H1 (cell line): ENCODE data around the gene ZBTB40. TPM values are rescaled to one million over a fixed set of nuclear protein-coding genes. Genes with fewer than 3 reads are reported as not detected.

Experiments used
- CTCF ChIA-PET: fragments of 300-600 bp; sonication (Branson Sonifier 250); formaldehyde crosslinking; loops from one replicate; lab custom pipeline; 2021; ENCODE audit not compliant: partially characterized antibody; lab: Charles Lee
- POLR2A ChIA-PET: fragments of 300-600 bp; sonication (Branson Sonifier 250); formaldehyde crosslinking; loops from one replicate; lab custom pipeline; 2021; ENCODE audit warnings: inconsistent platforms; ENCODE audit not compliant: partially characterized antibody; lab: Charles Lee
- DNase-seq, 2 experiments: peaks; one replicate each; pipeline versions ENCODE4 v3.0.0 to v3.0.0-alpha.2; 2010 to 2022; ENCODE audit warnings: low spot score in 2 of 2, low read depth in 1 of 2, mixed read lengths in 1 of 2
- FAIRE-seq: peaks from 2 replicates; lab custom pipeline; 2011; peaks lifted over from hg19 to GRCh38; lab: Jason Lieb, UNC
- H2AFZ ChIP-seq: 2 replicates; pipeline ENCODE4 v1.8.1; 2012; ENCODE audit warnings: low read length, inconsistent platforms
- H2AK5ac ChIP-seq: 2 replicates; pipeline ENCODE4 v1.6.1; 2013; ENCODE audit warnings: low read depth, low read length
- H2BK120ac ChIP-seq: replicated peaks from 2 replicates; pipeline ENCODE3; 2013; ENCODE audit warnings: low read depth, low read length, inconsistent platforms
- H2BK12ac ChIP-seq: 2 replicates; pipeline ENCODE4 v1.6.1; 2013; ENCODE audit warnings: low read depth, low read length
- H2BK15ac ChIP-seq: 2 replicates; pipeline ENCODE4 v1.6.1; 2013; ENCODE audit warnings: low read length
- H2BK20ac ChIP-seq: 2 replicates; pipeline ENCODE4 v1.6.1; 2013; ENCODE audit warnings: low read length
- H2BK5ac ChIP-seq: 2 replicates; pipeline ENCODE4 v1.6.1; 2013; ENCODE audit warnings: low read depth, low read length
- H3K14ac ChIP-seq: 2 replicates; pipeline ENCODE4 v1.6.1; 2013; ENCODE audit warnings: inconsistent platforms; ENCODE audit not compliant: insufficient read length
- H3K18ac ChIP-seq: 2 replicates; pipeline ENCODE4 v1.6.1; 2013; ENCODE audit warnings: low read length; ENCODE audit errors: extremely low read depth
- H3K23ac ChIP-seq: 2 replicates; pipeline ENCODE4 v1.6.1; 2013; ENCODE audit warnings: inconsistent platforms; ENCODE audit not compliant: insufficient read length
- H3K23me2 ChIP-seq: 2 replicates; pipeline ENCODE4 v1.6.1; 2013; ENCODE audit warnings: low read depth, low read length
- H3K27ac ChIP-seq: 2 replicates; pipeline ENCODE4 v1.6.1; 2011; ENCODE audit warnings: low read depth, low read length, inconsistent platforms
- H3K27me3 ChIP-seq, 4 experiments: replicated peaks in 1 of 4; 1 replicate in 1 of 4; 2 replicates in 3 of 4; pipeline versions ENCODE4 v1.6.1 to v1.8.1; 2011 to 2013; ENCODE audit warnings: low read length in 3 of 4, mild to moderate bottlenecking in 3 of 4, inconsistent platforms in 2 of 4, mixed read lengths in 2 of 4, moderate library complexity in 1 of 4; ENCODE audit not compliant: control insufficient read depth in 3 of 4, insufficient read depth in 3 of 4; ENCODE audit errors: extremely low read depth in 1 of 4
- H3K36me3 ChIP-seq, 4 experiments: 2 replicates each; pipeline versions ENCODE4 v1.6.1 to v1.8.1; 2011 to 2013; ENCODE audit warnings: mild to moderate bottlenecking in 4 of 4, low read length in 3 of 4, moderate library complexity in 2 of 4, control low read depth in 1 of 4, inconsistent platforms in 1 of 4; ENCODE audit not compliant: insufficient read depth in 4 of 4, control insufficient read depth in 2 of 4
- H3K4ac ChIP-seq: replicated peaks from 2 replicates; pipeline ENCODE3; 2013; ENCODE audit warnings: low read length, low read depth, mixed read lengths, inconsistent platforms; ENCODE audit not compliant: insufficient read length
- H3K4me1 ChIP-seq, 4 experiments: replicated peaks in 1 of 4; 1 replicate in 1 of 4; 2 replicates in 3 of 4; pipeline versions ENCODE4 v1.6.1 to v1.8.1; 2011 to 2013; ENCODE audit warnings: low read length in 3 of 4, inconsistent platforms in 2 of 4, mixed read lengths in 1 of 4; ENCODE audit not compliant: insufficient read depth in 4 of 4, control insufficient read depth in 3 of 4
- H3K4me2 ChIP-seq, 2 experiments: 2 replicates each; pipeline versions ENCODE4 v1.6.1 to v1.8.1; 2011 to 2013; ENCODE audit warnings: low read depth in 2 of 2, low read length in 2 of 2, control low read depth in 1 of 2, inconsistent platforms in 1 of 2, mild to moderate bottlenecking in 1 of 2; ENCODE audit not compliant: insufficient read depth in 1 of 2
- H3K4me3 ChIP-seq, 4 experiments: fragments of 200-600, 300-600 bp in 1 of 4; sonication (generic), shearing (Covaris generic), sonication (Bioruptor Twin) in 1 of 4; 2 replicates each; pipeline versions ENCODE4 v1.5.1 to v1.8.1; 2011 to 2016; ENCODE audit warnings: low read length in 4 of 4, low read depth in 3 of 4, control low read depth in 2 of 4, inconsistent platforms in 2 of 4, mild to moderate bottlenecking in 2 of 4, mixed read lengths in 1 of 4, moderate library complexity in 1 of 4; ENCODE audit not compliant: insufficient read depth in 2 of 4; ENCODE audit errors: extremely low read depth in 1 of 4
- H3K56ac ChIP-seq: replicated peaks from 2 replicates; pipeline ENCODE3; 2013; ENCODE audit warnings: low read depth, mild to moderate bottlenecking, mixed read lengths, low read length, inconsistent platforms; ENCODE audit not compliant: insufficient read length
- H3K79me1 ChIP-seq: 2 replicates; pipeline ENCODE4 v1.6.1; 2013; ENCODE audit warnings: low read depth, low read length, control low read depth
- H3K79me2 ChIP-seq, 2 experiments: 2 replicates each; pipeline versions ENCODE4 v1.6.1 to v1.8.1; 2012 to 2013; ENCODE audit warnings: low read length in 2 of 2, mild to moderate bottlenecking in 2 of 2, inconsistent platforms in 1 of 2; ENCODE audit not compliant: insufficient read depth in 2 of 2, control insufficient read depth in 1 of 2
- H3K9ac ChIP-seq, 4 experiments: replicated peaks in 1 of 4; 1 replicate in 1 of 4; 2 replicates in 3 of 4; pipeline versions ENCODE4 v1.6.1 to v1.8.1; 2011 to 2013; ENCODE audit warnings: low read depth in 3 of 4, low read length in 3 of 4, control low read depth in 2 of 4, mild to moderate bottlenecking in 2 of 4, moderate library complexity in 2 of 4, inconsistent platforms in 1 of 4; ENCODE audit errors: extremely low read depth in 1 of 4
- H3K9me3 ChIP-seq, 2 experiments: 2 replicates each; pipeline versions ENCODE4 v1.6.1 to v1.8.1; 2012 to 2013; ENCODE audit warnings: mild to moderate bottlenecking in 2 of 2, moderate library complexity in 2 of 2, control low read depth in 1 of 2, inconsistent platforms in 1 of 2, low read depth in 1 of 2, low read length in 1 of 2, mixed read lengths in 1 of 2; ENCODE audit not compliant: insufficient read depth in 2 of 2
- H4K20me1 ChIP-seq, 2 experiments: replicated peaks in 1 of 2; 2 replicates each; pipeline versions ENCODE3 to v1.8.1; 2011 to 2013; ENCODE audit warnings: inconsistent platforms in 2 of 2, low read length in 2 of 2, mild to moderate bottlenecking in 1 of 2; ENCODE audit not compliant: insufficient read depth in 2 of 2, control insufficient read depth in 1 of 2
- H4K5ac ChIP-seq: 2 replicates; pipeline ENCODE4 v1.6.1; 2013; ENCODE audit warnings: low read length, low read depth, mixed read lengths, inconsistent platforms; ENCODE audit not compliant: insufficient read length
- H4K8ac ChIP-seq: 2 replicates; pipeline ENCODE4 v1.8.0; 2013; ENCODE audit warnings: mild to moderate bottlenecking, moderate library complexity, low read length, inconsistent platforms; ENCODE audit not compliant: insufficient read depth; ENCODE audit errors: extremely low read depth
- H4K91ac ChIP-seq: replicated peaks from 2 replicates; pipeline ENCODE3; 2013; ENCODE audit warnings: low read length, mixed read lengths, inconsistent platforms; ENCODE audit not compliant: insufficient read length
- CTBP2 ChIP-seq: IDR thresholded peaks from 2 replicates; pipeline ENCODE4 v1.7.0; 2011; ENCODE audit warnings: borderline replicate concordance, mild to moderate bottlenecking, moderate library complexity, mixed read lengths, low read length; ENCODE audit not compliant: insufficient read depth, insufficient read length
- HDAC2 ChIP-seq, 2 experiments: fragments of 300-600 bp in 1 of 2; sonication (generic) in 1 of 2; IDR thresholded peaks; 2 replicates each; pipeline ENCODE4 v1.6.1; 2011 to 2012; ENCODE audit warnings: low read depth in 2 of 2, low read length in 2 of 2, mild to moderate bottlenecking in 2 of 2, moderate library complexity in 2 of 2, borderline replicate concordance in 1 of 2, inconsistent platforms in 1 of 2
- KDM1A ChIP-seq: fragments of 200-600, 300-600 bp; sonication (generic); IDR thresholded peaks from 2 replicates; pipeline ENCODE4 v1.7.1; 2016; ENCODE audit warnings: mild to moderate bottlenecking, low read length, borderline replicate concordance
- KDM4A ChIP-seq: IDR thresholded peaks from one replicate; pipeline ENCODE4 v1.7.1; 2012; ENCODE audit warnings: low read depth, mild to moderate bottlenecking, moderate library complexity, low read length, inconsistent platforms; ENCODE audit not compliant: severe bottlenecking
- MAX ChIP-seq: IDR thresholded peaks from 2 replicates; pipeline ENCODE4 v1.6.1; 2012; ENCODE audit warnings: inconsistent platforms
- NRF1 ChIP-seq: IDR thresholded peaks from 2 replicates; pipeline ENCODE4 v1.6.1; 2011; ENCODE audit warnings: mild to moderate bottlenecking, low read depth, low read length, improper control_type of control experiment
- POLR2AphosphoS5 ChIP-seq: IDR thresholded peaks from 2 replicates; pipeline ENCODE4 v1.6.1; 2011; ENCODE audit warnings: low read depth, low read length
- POU5F1 ChIP-seq: IDR thresholded peaks from 2 replicates; pipeline ENCODE4 v1.6.1; 2011; ENCODE audit warnings: low read depth, mild to moderate bottlenecking, low read length, moderate library complexity
- RBBP5 ChIP-seq: IDR thresholded peaks from 2 replicates; pipeline ENCODE4 v1.7.1; 2012; ENCODE audit warnings: low read depth, mild to moderate bottlenecking, inconsistent platforms, low read length, moderate library complexity, borderline replicate concordance
- SAP30 ChIP-seq: fragments of 300-600 bp; sonication (generic); IDR thresholded peaks from 2 replicates; pipeline ENCODE4 v1.7.1; 2012; ENCODE audit warnings: low read length, moderate library complexity, mild to moderate bottlenecking, inconsistent platforms; ENCODE audit not compliant: insufficient read depth, insufficient replicate concordance
- SIRT6 ChIP-seq: IDR thresholded peaks from one replicate; pipeline ENCODE4 v1.7.1; 2012; ENCODE audit warnings: low read length, inconsistent platforms
- SP2 ChIP-seq: IDR thresholded peaks from 2 replicates; pipeline ENCODE4 v1.6.1; 2012; ENCODE audit warnings: mild to moderate bottlenecking, low read length, inconsistent platforms
- SP4 ChIP-seq: IDR thresholded peaks from 2 replicates; pipeline ENCODE4 v1.6.1; 2012; ENCODE audit warnings: low read length, inconsistent platforms
- ZNF274 ChIP-seq: IDR thresholded peaks from 2 replicates; pipeline ENCODE4 v1.7.0; 2012; ENCODE audit warnings: low read length, borderline replicate concordance; ENCODE audit errors: extremely low read depth
- WGBS, 2 experiments: shearing (Covaris generic) in 1 of 2; methylation state at CpG; one replicate each; pipeline versions ENCODE4 v1.1.6 to v1.1.7; 2013 to 2015; ENCODE audit warnings: low lambda C conversion rate in 2 of 2, mixed read lengths in 2 of 2, inconsistent platforms in 1 of 2, low coverage in 1 of 2, missing lambda C conversion rate in 1 of 2; ENCODE audit not compliant: insufficient replicate concordance in 2 of 2, insufficient coverage in 1 of 2, insufficient read length in 1 of 2; ENCODE audit errors: extremely low coverage in 1 of 2, missing lambda C conversion rate in 1 of 2; 5-methylcytosine and 5-hydroxymethylcytosine counted together
- polyA plus RNA-seq, 7 experiments: library from polyadenylated mRNA; depleted of rRNA in 3 of 7; stranded (reverse) in 5 of 7; unstranded in 2 of 7; fragments of >200 nt in 5 of 7; fragments of 200-250 nt in 2 of 7; gene quantifications; 1 replicate in 5 of 7; 2 replicates in 1 of 7; 4 replicates in 1 of 7; pipeline versions ENCODE4 v1.2.1 to v1.2.3, GENCODE V29; 2011 to 2013; ENCODE audit warnings: missing spikeins in 2 of 7, mixed read lengths in 2 of 7
- total RNA-seq: library from RNA; stranded (reverse); fragmentation: NEBNext Ultra II Directional; extraction: Animal tissue kit (Norgen Biotek cat#: 25700); gene quantifications from 2 replicates; pipeline ENCODE4 v1.2.1, GENCODE V29; 2021

The ZBTB40 gene
- total and polyA plus RNA-seq, 2 of the 8 experiments (the other 6 are each of a cell fraction or from before 2014, with no cell fraction given), result 3.1 to 19.3 TPM

- Histone ChIP-seq H2BK20ac (no peak overlapping the region), H2BK120ac (no peak overlapping the region), H4K20me1 (no peaks in the 10 kb centered on the region), H3K9me3 (no peaks in the 10 kb centered on the region), H3K27ac (no peak overlapping the region), H3K27me3 (peaks cover 0 to 4% (median 2%) of the 10 kb centered on the region in 4 experiments; a peak in 3 of 7 replicates), H2BK12ac (no peak overlapping the region), H2AFZ (no peak overlapping the region), H3K36me3 (no peaks in the 10 kb centered on the region), H3K4me3 (no peak overlapping the region), H2BK15ac (no peak overlapping the region), H4K91ac (no peak overlapping the region), H4K5ac (no peak overlapping the region), H3K9ac (no peak overlapping the region), H3K4me2 (no peak overlapping the region), H4K8ac (no peak overlapping the region), H3K18ac (no peak overlapping the region), H3K79me1 (no peaks in the 10 kb centered on the region), H2BK5ac (no peak overlapping the region), H3K79me2 (no peaks in the 10 kb centered on the region), H3K4ac (no peak overlapping the region), H2AK5ac (no peak overlapping the region), H3K23me2 (peaks cover 4% of the 10 kb centered on the region; the same call in 1 of the 2 replicates), H3K56ac (no peak overlapping the region), H3K23ac (no peak overlapping the region), H3K14ac (no peak overlapping the region), H3K4me1 (peaks cover 0 to 18% (median 7%) of the 10 kb centered on the region in 4 experiments; a peak in 6 of 7 replicates)
- WGBS, 2 experiments, result 92% methylated on average over 11 of the region's 11 CpGs; no CpG with 5 or more reads in 1 of the 2 experiments
- POLR2A ChIA-PET, result no interaction called here
- DNase-seq, result no peak
- CTCF ChIA-PET, result no interaction called here
- no peak for FAIRE-seq
- TF ChIP-seq POLR2AphosphoS5 (no peak), SP4 (no peak), SAP30 (no peak), KDM4A (no peak), MAX (no peak), ZNF274 (no peak), CTBP2 (no peak), SP2 (no peak), NRF1 (no peak), KDM1A (no peak), SIRT6 (no peak), RBBP5 (no peak), HDAC2 (IDR thresholded peaks at IDR 0.05; ENCODE audit: borderline replicate concordance in 1 of 2, low read depth in 2 of 2, low read length in 2 of 2) (no peak), POU5F1 (no peak)
Observed at GRCh38 chr1:22550021-22550420, 98.4 kb downstream of the ZBTB40 start.
